EH (cell line): ENCODE measurements around the gene MAGI2.
A peak's percentile ranks its signal among the peaks of the same experiment; 100 is the strongest.

Experiments
- DNase-seq: peaks from one replicate; pipeline ENCODE4 v3.0.0-alpha.2; 2015; ENCODE audit warnings: low read depth

The MAGI2 gene

GRCh38 chr7:78487464-78487863 lies 966.0 kb downstream of the MAGI2 start:
- DNase-seq: no peak

- peak; percentile 73 for DNase-seq
Measured at GRCh38 chr7:78479348-78479747, 974.1 kb downstream of the MAGI2 start.

GRCh38 chr7:78476851-78477405 lies 976.5 kb downstream of the MAGI2 start:
- DNase-seq: peak; percentile 23

- peak; percentile 23 for DNase-seq
Measured at GRCh38 chr7:78473571-78474301, 979.7 kb downstream of the MAGI2 start.

GRCh38 chr7:78473021-78473420 lies 980.4 kb downstream of the MAGI2 start:
- DNase-seq: peak; percentile 61

- peak; percentile 86 for DNase-seq
Measured at GRCh38 chr7:78472519-78472918, 980.9 kb downstream of the MAGI2 start.

GRCh38 chr7:78465894-78466293 lies 987.6 kb downstream of the MAGI2 start:
- no peak for DNase-seq

- no peak for DNase-seq
Measured at GRCh38 chr7:78463039-78463438, 990.4 kb downstream of the MAGI2 start.

GRCh38 chr7:78450706-78451105 lies 1002.8 kb downstream of the MAGI2 start:
- DNase-seq: no peak

GRCh38 chr7:78448911-78449310 lies 1004.6 kb downstream of the MAGI2 start:
- no peak for DNase-seq

GRCh38 chr7:78444267-78444666 lies 1009.2 kb downstream of the MAGI2 start:
- no peak for DNase-seq

- no peak for DNase-seq
Measured at GRCh38 chr7:78443811-78444210, 1009.7 kb downstream of the MAGI2 start.

GRCh38 chr7:78441737-78442136 lies 1011.7 kb downstream of the MAGI2 start:
- DNase-seq: no peak

- DNase-seq: no peak
Measured at GRCh38 chr7:78438433-78438832, 1015.0 kb downstream of the MAGI2 start.

GRCh38 chr7:78437118-78437517 lies 1016.3 kb downstream of the MAGI2 start:
- peak; percentile 79 for DNase-seq

GRCh38 chr7:78435355-78435754 lies 1018.1 kb downstream of the MAGI2 start:
- DNase-seq: peak; percentile 26

GRCh38 chr7:78434281-78434680 lies 1019.2 kb downstream of the MAGI2 start:
- DNase-seq: no peak

- no peak for DNase-seq
Measured at GRCh38 chr7:78433421-78433820, 1020.0 kb downstream of the MAGI2 start.

- DNase-seq: no peak
Measured at GRCh38 chr7:78429878-78430277, 1023.6 kb downstream of the MAGI2 start.

GRCh38 chr7:78427209-78427608 lies 1026.3 kb downstream of the MAGI2 start:
- no peak for DNase-seq

- DNase-seq: no peak
Measured at GRCh38 chr7:78420001-78420400, 1033.5 kb downstream of the MAGI2 start.

GRCh38 chr7:78417180-78417853 lies 1036.2 kb downstream of the MAGI2 start:
- no peak for DNase-seq

GRCh38 chr7:78413568-78413967 lies 1039.9 kb downstream of the MAGI2 start:
- no peak for DNase-seq
